Activated effector memory CD4-positive, alpha-beta T cell treated with anti-CD3 and anti-CD28 coated beads, Interleukin-2, amount 50 U/mL, for 16 hours (primary cell): ENCODE results near the gene CADPS2.

Source experiments
- DNase-seq: peaks from one replicate; pipeline ENCODE4 v3.0.0-alpha.2; 2020

The CADPS2 gene

DNA sequence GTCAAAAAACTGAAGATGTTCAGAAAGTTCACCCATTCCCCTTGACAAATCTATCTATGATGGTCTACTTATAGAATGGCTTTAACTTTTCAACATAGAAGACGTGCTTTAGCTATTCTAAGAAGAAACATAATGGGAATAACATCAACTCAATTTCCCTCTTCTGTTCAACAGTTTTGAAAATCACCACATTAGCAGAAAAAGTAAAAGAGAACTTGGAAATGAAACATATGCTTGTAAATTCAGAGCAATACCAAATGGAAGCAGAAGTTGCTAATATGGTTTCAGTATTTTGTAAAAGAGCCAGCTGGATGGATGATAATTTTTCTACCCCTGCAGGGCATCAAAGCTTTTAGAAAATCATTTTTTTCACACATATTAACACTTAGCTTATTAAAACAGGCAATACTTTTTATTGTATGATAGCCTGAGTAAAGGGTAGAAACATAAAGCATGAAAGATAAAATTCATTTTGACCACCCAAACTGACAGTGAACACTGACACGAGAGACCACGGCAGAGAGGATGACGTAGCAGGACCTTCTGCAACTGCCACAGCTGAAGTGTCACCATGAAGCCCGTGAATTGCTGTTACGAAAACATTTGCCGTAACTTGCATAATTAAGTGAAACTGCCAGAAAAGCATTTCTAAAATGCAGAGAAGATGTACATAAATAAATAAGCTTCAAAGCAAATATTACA lies 542.5 kb downstream of the CADPS2 start:
- DNase-seq, result no peak

DNA sequence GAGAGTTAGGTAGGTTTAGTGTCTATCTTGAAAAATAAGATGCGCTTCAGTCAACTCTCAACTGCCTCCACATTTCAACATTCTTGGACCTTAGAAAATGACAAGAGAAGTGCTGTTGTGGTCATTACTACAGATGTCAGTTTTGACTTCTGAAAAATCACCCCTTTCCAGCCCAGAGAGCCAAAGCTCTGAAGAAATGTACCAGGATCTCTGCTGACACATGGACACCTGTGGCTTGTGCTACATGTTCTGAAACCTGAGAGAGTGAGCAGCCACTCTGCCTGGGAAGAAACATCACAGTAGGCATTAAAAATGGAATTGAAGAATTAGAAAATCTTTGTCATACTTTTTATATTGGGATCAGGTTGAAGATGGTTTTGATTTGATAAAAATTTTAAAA lies 545.8 kb downstream of the CADPS2 start:
- no peak for DNase-seq

DNA sequence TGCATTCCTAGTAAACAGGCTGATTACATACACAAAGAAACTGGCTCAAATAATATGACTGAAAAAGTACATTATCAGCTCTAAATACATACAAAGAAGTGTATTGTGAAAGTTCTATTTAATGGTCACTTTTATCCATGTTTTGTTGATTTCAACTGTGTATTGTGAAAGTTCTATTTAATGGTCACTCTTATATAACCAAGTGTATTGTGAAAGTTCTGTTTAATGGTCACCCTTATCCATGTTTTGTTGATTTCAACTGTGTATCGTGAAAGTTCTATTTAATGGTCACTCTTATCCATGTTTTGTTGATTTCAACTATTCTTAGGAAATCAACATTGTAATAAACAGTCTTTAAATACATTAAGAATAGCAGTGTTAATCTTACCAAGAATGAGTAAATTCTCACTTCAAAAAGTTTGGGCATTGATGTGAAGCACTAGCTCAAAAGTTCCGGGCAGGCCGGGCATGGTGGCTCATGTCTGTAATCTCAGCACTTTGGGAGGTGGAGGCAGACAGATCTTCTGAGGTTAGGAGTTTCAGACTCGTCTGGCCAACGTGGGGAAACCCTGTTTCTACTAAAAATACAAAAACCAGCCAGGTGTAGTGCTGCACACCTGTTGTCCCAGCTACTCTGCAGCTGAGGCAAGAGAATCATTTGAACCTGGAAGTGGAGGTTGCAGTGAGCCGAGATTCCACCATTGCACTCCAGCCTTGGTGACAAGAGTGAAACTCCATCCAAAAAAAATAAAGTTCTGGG lies 546.9 kb downstream of the CADPS2 start:
- DNase-seq, result no peak

DNA sequence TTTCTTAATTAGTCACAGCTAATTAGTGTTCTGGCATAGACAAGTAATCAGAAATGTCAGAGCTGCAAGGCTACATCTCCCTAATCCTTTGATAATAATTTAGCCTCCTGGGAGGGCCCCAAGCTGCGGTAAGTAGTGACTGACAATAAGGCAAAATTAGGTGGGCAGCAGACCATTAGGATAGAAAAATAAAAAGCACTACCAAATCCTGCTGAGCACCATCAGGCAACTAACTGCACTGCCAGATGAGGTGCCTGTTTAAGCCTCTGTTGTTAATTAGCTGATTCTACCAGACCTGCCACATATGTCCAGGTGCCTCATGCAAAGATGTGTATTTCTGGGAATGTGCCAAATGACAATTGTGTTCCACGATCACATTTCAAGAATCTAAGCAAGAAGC lies 549.2 kb downstream of the CADPS2 start:
- DNase-seq, result no peak

GRCh38 chr7:122329145-122329802 lies 557.0 kb downstream of the CADPS2 start:
- no peak for DNase-seq

DNA sequence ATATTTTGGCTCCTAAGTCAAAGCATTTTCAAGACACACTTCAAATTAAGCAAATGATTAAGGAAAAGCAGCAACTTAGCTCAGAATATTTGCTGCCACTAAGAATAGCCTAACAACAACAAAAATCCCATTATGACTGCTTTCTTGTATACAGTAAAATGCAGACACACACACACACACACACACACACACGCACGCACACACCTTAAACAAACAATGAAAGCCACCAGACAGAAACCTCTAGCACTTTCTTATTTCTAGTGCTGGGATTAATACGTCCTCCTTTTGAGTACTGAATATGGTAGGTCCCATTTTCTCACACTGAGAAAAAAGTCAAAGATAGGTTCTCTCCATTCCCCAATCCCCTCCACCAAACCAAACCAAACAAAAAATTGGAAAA lies 558.3 kb downstream of the CADPS2 start:
- DNase-seq, result no peak

DNA sequence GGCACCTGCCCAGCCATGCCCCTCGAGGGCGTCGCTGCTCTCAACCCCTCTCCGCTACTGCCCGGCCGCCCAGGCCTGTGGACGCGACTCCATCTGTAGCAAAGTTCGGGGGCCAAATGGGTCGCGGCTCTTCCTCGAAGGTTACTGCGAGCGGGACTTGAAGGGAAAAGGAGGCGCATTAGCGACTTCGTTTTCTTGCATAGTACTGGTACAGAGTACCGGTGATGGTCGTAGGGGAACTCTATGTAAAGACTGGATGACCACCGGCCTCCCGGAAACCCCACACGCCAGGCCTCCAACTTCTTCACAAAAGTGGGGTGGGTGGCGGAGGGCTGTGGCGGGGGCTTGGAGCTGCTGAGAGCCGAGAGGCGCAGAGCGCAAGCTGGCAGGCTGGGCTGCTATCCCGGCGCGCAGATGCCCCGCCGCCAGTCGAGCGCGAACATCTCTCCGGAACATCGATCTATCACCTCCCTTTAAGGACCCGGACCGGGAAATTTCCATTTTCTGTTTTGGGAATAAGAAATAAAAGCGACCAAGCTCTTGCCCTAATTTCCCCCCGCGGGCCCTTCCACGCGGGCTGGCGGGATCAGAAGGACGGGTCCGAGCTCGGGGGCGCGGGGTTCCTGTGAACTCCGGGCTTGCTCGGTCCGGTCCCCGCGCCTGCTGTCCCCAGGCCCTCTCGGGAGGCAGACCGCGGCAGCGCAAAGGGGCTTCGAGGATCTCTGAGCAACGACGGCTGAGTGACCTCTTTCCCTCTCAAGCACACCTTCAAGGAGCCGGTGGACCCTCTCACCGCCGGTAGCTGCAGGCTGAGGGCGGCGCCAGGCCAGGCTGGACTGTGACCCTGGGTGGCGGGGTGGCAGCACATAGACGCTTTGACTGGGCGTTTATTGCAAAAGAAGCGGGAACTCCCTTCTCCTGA lies 569.5 kb downstream of the CADPS2 start:
- DNase-seq, result no peak

DNA sequence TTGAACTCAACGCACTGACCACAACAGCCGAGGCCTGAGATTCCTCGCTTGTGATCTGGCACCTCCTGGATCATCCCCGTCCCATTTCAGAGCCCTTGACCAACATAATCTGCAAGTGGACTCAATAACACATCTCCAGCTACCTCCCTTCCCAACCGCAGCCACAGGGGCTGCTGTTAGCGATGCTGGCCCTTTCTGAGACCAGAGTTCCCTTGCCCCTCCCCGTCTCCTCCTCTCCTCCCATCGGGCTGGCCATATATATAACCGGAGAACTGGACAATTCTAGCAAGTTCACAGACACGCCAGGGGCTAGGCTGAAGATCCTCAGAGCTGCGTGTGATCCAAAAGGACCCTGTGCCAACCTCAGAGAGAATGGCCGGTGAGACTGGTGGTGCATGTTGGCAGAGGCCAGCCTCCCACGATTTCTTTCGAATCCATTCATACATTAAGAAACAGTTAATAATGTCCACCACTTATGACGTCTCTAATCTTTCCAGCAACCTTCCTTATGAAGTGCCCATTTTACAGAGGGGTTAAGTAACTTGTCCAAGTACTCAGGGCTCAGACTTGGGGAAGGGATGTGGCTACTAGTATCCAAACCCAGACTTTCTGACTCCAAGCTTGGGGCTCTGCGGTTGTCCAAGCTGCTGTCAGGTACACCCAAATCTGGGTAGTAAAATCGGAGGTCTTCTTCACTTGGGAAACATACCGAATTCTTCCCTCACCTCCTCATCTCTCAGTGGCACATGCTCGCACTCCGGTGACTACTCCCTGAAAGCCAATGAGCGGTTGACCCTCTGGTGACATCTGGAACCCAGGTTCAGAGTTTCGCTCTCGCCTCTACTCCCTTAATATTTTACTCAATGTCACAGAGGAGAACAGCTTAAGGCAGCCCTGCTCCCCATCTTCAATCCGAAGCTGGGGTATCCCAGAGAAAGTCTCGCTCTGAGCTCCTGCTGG lies 570.5 kb downstream of the CADPS2 start:
- DNase-seq, result no peak

GRCh38 chr7:122314284-122314683 lies 572.0 kb downstream of the CADPS2 start:
- DNase-seq, result no peak

DNA sequence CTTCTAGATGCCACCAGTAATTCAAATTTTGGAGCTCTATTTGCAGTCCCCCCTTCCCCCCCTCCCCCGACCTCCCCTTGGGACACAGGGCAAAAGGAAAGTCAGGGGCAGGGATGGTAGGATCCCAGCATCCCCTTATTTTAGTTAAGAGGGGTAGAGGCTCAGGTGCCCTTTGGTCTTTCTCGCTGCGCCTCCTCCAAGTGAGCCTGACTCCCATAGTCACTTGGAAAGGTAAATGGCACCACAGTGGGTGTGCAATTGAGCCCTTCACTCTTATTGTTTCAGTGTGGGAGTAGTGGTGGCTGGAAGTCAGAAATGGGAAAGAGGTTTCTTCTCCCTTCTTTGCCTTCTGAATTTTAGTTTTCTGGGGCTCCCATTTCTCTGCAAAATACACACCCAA lies 573.5 kb downstream of the CADPS2 start:
- DNase-seq, result no peak

DNA sequence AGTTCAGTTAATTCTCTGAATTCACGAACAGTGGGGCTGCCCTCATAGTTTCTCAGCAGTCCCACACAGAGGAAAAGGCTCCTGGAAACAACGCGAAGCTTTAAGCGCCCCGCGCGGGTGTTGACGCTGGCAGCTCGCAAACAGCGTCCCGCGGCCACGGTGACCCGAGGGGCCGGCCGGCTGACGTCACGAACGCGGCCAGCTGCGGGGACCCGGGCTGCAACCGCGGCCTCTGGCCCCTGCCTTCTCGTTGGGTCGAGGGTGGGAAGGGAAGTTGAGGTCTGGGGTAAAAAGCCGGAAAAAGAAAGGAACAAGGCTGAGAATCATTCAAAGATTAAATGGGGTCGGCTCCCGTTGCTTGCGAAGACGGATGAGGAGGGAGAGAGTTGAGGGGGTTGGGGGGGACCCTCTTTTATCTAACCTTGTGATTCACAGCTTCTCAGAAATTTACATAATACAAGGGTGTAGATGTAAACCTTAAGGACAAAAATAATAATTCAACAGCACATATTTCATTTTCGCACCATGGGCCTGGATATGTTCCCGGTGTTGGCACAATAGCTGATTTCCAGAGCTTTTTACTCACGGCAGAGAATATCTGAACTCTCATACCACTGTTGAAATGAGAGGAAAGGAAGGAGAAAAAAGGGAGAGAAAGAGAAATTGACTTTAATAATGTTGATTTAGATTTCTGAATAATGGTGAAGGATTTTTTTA lies 574.4 kb downstream of the CADPS2 start:
- DNase-seq, result no peak

DNA sequence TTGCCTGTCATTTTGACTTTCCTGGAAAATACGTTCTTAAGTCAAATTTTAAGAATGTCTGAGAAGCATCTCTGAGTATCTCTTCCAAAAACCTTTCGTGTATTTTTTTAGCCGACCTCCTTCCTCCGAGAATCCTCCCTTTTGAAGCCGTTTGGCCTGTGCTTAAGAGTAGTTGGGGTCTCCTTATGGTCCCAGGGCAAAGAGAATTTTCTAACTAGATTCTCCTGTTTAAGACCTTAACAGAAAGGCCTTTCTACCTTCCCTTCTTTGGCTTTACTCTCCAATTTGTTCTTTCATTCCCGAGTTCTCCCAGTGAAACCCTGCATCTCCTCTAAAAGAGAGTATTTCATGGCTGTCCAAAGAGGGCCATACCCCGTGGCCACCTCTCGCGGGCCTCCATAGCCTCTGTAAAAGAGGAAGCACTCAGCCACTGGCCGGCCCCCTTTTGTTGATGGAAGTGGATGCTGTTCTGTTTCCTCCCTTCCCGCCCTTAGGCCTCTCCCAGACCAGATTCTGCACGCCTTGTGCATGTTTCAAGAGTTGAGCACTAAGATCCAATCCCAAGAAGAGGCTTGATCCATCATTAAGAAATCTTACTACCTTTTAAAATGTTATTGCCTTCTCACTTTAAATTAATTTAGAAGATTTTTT lies 575.1 kb downstream of the CADPS2 start:
- DNase-seq, result no peak

GRCh38 chr7:122310119-122311021 lies 575.9 kb downstream of the CADPS2 start:
- no peak for DNase-seq

DNA sequence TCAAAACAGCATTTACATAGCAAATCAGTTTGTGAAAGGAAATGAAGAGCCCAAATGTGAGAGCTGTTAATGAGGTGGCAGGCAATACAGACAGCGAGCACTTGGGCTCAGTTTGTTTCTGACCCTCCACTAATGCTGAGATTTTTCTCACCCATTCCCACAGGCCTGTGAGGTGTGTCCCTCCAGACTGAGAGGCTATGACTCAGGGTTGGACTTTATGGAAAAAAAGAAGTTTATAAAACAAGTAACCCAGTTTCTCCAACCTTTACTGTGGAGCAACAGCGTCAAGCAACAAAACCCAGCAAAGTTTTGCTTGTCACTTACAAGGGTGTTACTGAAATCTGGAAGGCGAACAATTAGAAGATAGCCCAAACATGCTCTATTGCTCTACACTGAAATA lies 576.8 kb downstream of the CADPS2 start:
- no peak for DNase-seq

DNA sequence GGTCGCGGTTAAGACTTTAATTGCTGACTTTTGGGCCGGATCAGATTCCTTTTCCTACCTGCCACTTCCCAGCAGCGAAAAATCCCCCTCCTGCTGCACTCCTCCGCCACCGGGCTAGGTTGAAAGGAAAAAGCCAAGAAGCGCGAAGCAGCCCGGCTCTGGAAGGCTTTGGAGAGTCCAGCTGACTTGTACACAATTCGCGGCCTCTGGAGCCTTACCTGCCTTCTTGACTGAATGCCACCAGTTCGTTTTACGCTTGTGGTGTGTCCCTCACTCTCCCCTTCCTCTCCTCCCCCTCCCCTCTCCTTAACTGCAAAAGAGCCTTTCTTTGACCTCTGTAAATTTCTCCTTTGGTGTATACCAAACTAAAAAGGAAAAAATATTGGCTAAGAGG lies 579.0 kb downstream of the CADPS2 start:
- DNase-seq, result no peak

DNA sequence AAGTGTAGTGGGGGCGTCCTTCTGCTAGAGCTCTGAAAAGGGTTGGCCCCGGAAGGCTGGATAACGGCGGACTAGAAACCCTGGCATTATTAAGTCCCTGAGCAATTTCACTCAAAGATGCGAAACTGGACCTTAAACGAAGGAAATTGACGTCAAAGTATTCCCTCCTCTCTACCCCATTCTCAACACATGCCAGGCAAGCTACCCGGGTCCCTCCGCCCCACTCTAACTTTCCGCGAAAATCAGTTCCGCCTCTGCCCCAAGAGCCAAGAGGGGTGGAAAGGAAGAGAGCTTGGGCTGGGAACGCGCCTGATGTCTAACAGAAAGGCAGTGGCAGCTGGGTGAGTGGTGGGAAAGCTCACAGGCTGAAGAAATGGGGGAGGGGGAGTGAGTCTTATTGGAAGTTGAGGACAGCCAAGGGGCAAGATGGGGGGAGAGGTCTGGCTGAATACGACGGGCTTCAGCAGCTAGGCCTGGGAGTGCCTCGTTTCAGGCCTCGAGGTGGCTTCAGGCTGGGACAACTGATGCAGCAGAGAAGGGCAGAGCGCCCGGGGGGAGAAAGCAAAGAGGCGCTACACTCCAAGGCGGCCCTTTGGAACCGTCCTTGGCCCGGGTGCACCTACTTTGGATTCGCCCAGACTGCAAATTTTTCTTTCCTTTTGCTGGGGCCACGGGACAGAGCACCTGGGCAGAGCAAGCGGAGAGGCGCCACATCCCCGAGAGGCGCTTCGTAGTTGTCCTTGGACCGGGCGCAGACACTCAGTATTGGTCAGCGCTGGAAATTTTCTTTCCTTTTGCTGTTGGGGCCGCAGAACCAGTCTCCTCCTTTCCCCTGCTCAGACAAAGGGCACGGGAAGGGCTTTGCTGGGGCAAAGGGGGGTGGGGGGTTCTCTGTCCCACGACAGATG lies 579.7 kb downstream of the CADPS2 start:
- DNase-seq, result no peak

DNA sequence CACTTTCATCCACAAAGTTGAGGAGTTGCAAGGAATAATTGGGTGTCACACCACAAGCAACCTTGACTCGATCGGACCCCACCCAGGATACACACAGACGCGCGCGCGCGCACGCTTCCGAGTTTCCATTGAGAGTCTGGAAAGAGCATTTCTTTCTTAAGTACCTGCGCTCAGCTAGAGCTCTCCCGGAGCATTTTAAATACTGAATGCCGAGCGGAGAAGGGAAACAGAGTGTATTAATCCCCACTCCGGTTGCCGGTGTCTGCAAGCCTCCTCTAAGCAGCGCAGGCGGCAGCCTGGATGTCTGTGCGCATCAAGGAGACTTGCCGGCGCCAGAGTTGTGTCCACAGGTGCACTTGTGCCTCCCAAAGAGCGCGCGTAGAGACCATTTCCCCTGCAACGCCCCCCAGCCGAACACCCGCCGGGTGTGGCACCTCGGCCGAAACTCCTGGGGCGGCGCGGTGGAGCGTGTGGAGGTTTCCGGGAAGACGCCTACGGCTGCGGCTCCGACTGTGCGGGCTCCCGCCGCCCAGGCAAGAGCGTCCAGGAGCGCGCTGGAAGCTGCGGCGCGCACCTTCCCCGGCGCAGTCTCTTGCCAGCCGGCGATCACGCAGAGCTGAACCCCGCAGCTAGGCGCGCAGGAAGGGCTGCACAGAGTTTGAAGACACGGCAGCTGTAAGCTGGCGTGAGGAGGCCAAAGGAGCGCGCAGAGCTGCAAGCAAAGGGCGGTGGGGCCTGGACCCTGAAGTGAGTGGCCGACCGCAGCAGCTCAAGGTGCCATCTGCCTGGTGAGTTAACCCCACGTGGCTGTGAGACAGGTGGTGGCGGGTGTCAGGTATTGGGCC lies 580.6 kb downstream of the CADPS2 start:
- no peak for DNase-seq
